SIG-M5 (cell line): Measurements from ENCODE around the gene DHX35.
A peak's percentile ranks its signal among the peaks of the same experiment; 100 is the strongest.
"Not testable (repeated sequence)": the region's sequence is repeated elsewhere in the genome, so short reads cannot be mapped to it uniquely, and the experiment has no call there.

Experiments used
- DNase-seq: peaks from one replicate; lab custom pipeline; 2025; lab: John Stamatoyannopoulos, UW

Gene DHX35

GRCh38 chr20:38979842-38980241, 17.7 kb downstream of the DHX35 start:
- no peak for DNase-seq

GRCh38 chr20:38982291-38982690, 20.1 kb downstream of the DHX35 start:
- no peak for DNase-seq

- DNase-seq, result no peak
Observed at GRCh38 chr20:38985060-38985459, 22.9 kb downstream of the DHX35 start.

- no peak for DNase-seq
Observed at GRCh38 chr20:38985603-38986170, 23.5 kb downstream of the DHX35 start.

GRCh38 chr20:38986663-38987062, 24.5 kb downstream of the DHX35 start:
- DNase-seq, result no peak

GRCh38 chr20:38987777-38988176, 25.6 kb downstream of the DHX35 start:
- DNase-seq, result no peak

GRCh38 chr20:38990728-38991127, 28.6 kb downstream of the DHX35 start:
- DNase-seq, result no peak

GRCh38 chr20:38991814-38992704, 29.9 kb downstream of the DHX35 start:
- no peak for DNase-seq

GRCh38 chr20:38995536-38996044, 33.4 kb downstream of the DHX35 start:
- no peak for DNase-seq

- not testable (repeated sequence) for DNase-seq
Observed at GRCh38 chr20:38996866-38997265, 34.7 kb downstream of the DHX35 start.

- peak; percentile 36 for DNase-seq
Observed at GRCh38 chr20:38997622-38998021, 35.5 kb downstream of the DHX35 start.

- DNase-seq, result no peak
Observed at GRCh38 chr20:38999217-38999616, 37.1 kb downstream of the DHX35 start.

- DNase-seq, result no peak
Observed at GRCh38 chr20:38999965-39000910, 38.1 kb downstream of the DHX35 start.

- no peak for DNase-seq
Observed at GRCh38 chr20:39004508-39004907, 42.4 kb downstream of the DHX35 start.

- DNase-seq, result no peak
Observed at GRCh38 chr20:39009348-39009747, 47.2 kb downstream of the DHX35 start.

- DNase-seq, result no peak
Observed at GRCh38 chr20:39010496-39010895, 48.4 kb downstream of the DHX35 start.

- no peak for DNase-seq
Observed at GRCh38 chr20:39013662-39014109, 51.5 kb downstream of the DHX35 start.

- no peak for DNase-seq
Observed at GRCh38 chr20:39016041-39016440, 53.9 kb downstream of the DHX35 start.

- no peak for DNase-seq
Observed at GRCh38 chr20:39016506-39016905, 54.4 kb downstream of the DHX35 start.

- no peak for DNase-seq
Observed at GRCh38 chr20:39019027-39019426, 56.9 kb downstream of the DHX35 start.

- DNase-seq, result no peak
Observed at GRCh38 chr20:39019805-39020325, 57.7 kb downstream of the DHX35 start.

GRCh38 chr20:39021748-39022147, 59.6 kb downstream of the DHX35 start:
- DNase-seq, result no peak
